ENCODE measurements around the gene TLCD2.
"Not testable (repeated sequence)": the region's sequence is repeated elsewhere in the genome, so short reads cannot be mapped to it uniquely, and the experiment has no call there.

TLCD2 gene

GRCh38 chr17:1735418-1735817 is 25.2 kb upstream of the TLCD2 start:
- DNase-seq: no peak

GRCh38 chr17:1733759-1734158 is 23.6 kb upstream of the TLCD2 start:
- DNase-seq: no peak

GRCh38 chr17:1732833-1733321 is 22.7 kb upstream of the TLCD2 start:
- DNase-seq: no peak

- DNase-seq: no peak
These were observed 22.2 kb upstream of the TLCD2 start for GRCh38 chr17:1732241-1732832.

GRCh38 chr17:1731194-1731506 is 21.0 kb upstream of the TLCD2 start:
- DNase-seq: no peak

- DNase-seq: no peak
These were observed 20.4 kb upstream of the TLCD2 start for GRCh38 chr17:1730326-1731193.

- no peak for DNase-seq
These were observed 19.8 kb upstream of the TLCD2 start for GRCh38 chr17:1729966-1730325.

GRCh38 chr17:1727876-1728630 is 17.9 kb upstream of the TLCD2 start:
- no peak for DNase-seq

- DNase-seq: no peak
These were observed 17.1 kb upstream of the TLCD2 start for GRCh38 chr17:1727258-1727789.

- DNase-seq: no peak
These were observed 16.6 kb upstream of the TLCD2 start for GRCh38 chr17:1726626-1727257.

- no peak for DNase-seq
These were observed 15.7 kb upstream of the TLCD2 start for GRCh38 chr17:1725642-1726511.

GRCh38 chr17:1724869-1725641 is 14.9 kb upstream of the TLCD2 start:
- no peak for DNase-seq

GRCh38 chr17:1724351-1724868 is 14.2 kb upstream of the TLCD2 start, which contains the start of gene WDR81:
Gene WDR81 (plus strand): TSS chr17:1724704. CDS start chr17:1724960, 256 bp downstream.
- DNase-seq: peak; percentile 52

- not testable (repeated sequence) for DNase-seq
These were observed 11.8 kb upstream of the TLCD2 start for GRCh38 chr17:1722022-1722421.

- DNase-seq: peak; percentile 20
These were observed 10.7 kb upstream of the TLCD2 start for GRCh38 chr17:1720856-1721386.

- DNase-seq: no peak
These were observed 8.4 kb upstream of the TLCD2 start for GRCh38 chr17:1718362-1719165.

GRCh38 chr17:1716912-1717695 is 6.9 kb upstream of the TLCD2 start:
- DNase-seq: peak; percentile 94

GRCh38 chr17:1716076-1716911 is 6.1 kb upstream of the TLCD2 start:
- DNase-seq: peak; percentile 99

Measured in NCI-H1694 treated with DMSO at 0.1 percent for 48 hours (cell line).